GM12892 (cell line): ENCODE data around the gene PEAR1.

ENCODE experiments used
- POLR2A ChIP-seq: IDR thresholded peaks from 2 replicates; pipeline ENCODE4 v1.6.1; 2011; ENCODE audit warnings: low read depth, low read length, control low read depth
- TAF1 ChIP-seq: IDR thresholded peaks from 2 replicates; pipeline ENCODE4 v1.6.1; 2011; ENCODE audit warnings: low read depth, mild to moderate bottlenecking, control low read depth, low read length, borderline replicate concordance

- no peak for TF ChIP-seq TAF1
- no peak for TF ChIP-seq POLR2A
Measured at GRCh38 chr1:156881101-156881500, 12.4 kb upstream of the PEAR1 start.
